Measurements from ENCODE around the gene SLC35C1. TPM values are rescaled to one million over a fixed set of nuclear protein-coding genes. Genes with fewer than 3 reads are reported as not detected.
A peak's percentile ranks its signal among the peaks of the same experiment; 100 is the strongest.
"Not testable (repeated sequence)": the region's sequence is repeated elsewhere in the genome, so short reads cannot be mapped to it uniquely, and the experiment has no call there.

Gene SLC35C1
- total RNA-seq, 1 experiment from 2014 or later, result 9.6 TPM

- DNase-seq (ENCODE audit: low read depth), result no peak
These were observed 5.6 kb downstream of the SLC35C1 start for GRCh38 chr11:45810431-45811108.

GRCh38 chr11:45811109-45811435, 6.1 kb downstream of the SLC35C1 start:
- DNase-seq (ENCODE audit: low read depth), result no peak

GRCh38 chr11:45811571-45812290, 6.8 kb downstream of the SLC35C1 start:
- DNase-seq (ENCODE audit: low read depth), result no peak

GRCh38 chr11:45812581-45813548, 7.9 kb downstream of the SLC35C1 start:
- DNase-seq (ENCODE audit: low read depth), result no peak

GRCh38 chr11:45815747-45816146, 10.8 kb downstream of the SLC35C1 start:
- DNase-seq (ENCODE audit: low read depth), result peak; percentile 32

GRCh38 chr11:45816614-45817013, 11.7 kb downstream of the SLC35C1 start:
- no peak for DNase-seq (ENCODE audit: low read depth)

GRCh38 chr11:45817191-45817590, 12.2 kb downstream of the SLC35C1 start:
- DNase-seq (ENCODE audit: low read depth), result no peak

GRCh38 chr11:45818961-45819605, 14.1 kb downstream of the SLC35C1 start:
- no peak for DNase-seq (ENCODE audit: low read depth)

- DNase-seq (ENCODE audit: low read depth), result no peak
These were observed 15.4 kb downstream of the SLC35C1 start for GRCh38 chr11:45820211-45820857.

GRCh38 chr11:45826492-45826891, 21.5 kb downstream of the SLC35C1 start:
- DNase-seq (ENCODE audit: low read depth), result not testable (repeated sequence)

GRCh38 chr11:45827123-45827522, 22.2 kb downstream of the SLC35C1 start:
- no peak for DNase-seq (ENCODE audit: low read depth)

- no peak for DNase-seq (ENCODE audit: low read depth)
These were observed 24.0 kb downstream of the SLC35C1 start for GRCh38 chr11:45828996-45829395.

GRCh38 chr11:45830596-45830995, 25.6 kb downstream of the SLC35C1 start:
- DNase-seq (ENCODE audit: low read depth), result no peak

GRCh38 chr11:45832811-45833441, 28.0 kb downstream of the SLC35C1 start:
- no peak for DNase-seq (ENCODE audit: low read depth)

- DNase-seq (ENCODE audit: low read depth), result no peak
These were observed 28.8 kb downstream of the SLC35C1 start for GRCh38 chr11:45833761-45834160.

- DNase-seq (ENCODE audit: low read depth), result no peak
These were observed 29.4 kb downstream of the SLC35C1 start for GRCh38 chr11:45834298-45834756.

- DNase-seq (ENCODE audit: low read depth), result no peak
These were observed 34.3 kb downstream of the SLC35C1 start for GRCh38 chr11:45839204-45839603.

- DNase-seq (ENCODE audit: low read depth), result not testable (repeated sequence)
These were observed 35.3 kb downstream of the SLC35C1 start for GRCh38 chr11:45840251-45840650.

- DNase-seq (ENCODE audit: low read depth), result peak; percentile 80
These were observed 38.4 kb downstream of the SLC35C1 start for GRCh38 chr11:45843158-45843924.

Measured in LHCN-M2 (cell line).